IMR-90 (cell line): ENCODE measurements around the gene SMYD5. TPM values are rescaled to one million over a fixed set of nuclear protein-coding genes. Genes with fewer than 3 reads are reported as not detected.

ENCODE experiments used
- ATAC-seq: fragments of 200-7000 bp; cut with Tn5 transposase; 2 replicates; pipeline ENCODE4 v1.9.1; 2020; ENCODE audit warnings: low read depth, mild to moderate bottlenecking, moderate library complexity
- BruUV-seq: library from RNA; stranded (reverse); fragments of 400-500 nt; replicated peaks from 2 replicates; lab custom pipeline; 2021; lab: Mats Ljungman, UMichigan
- CTCF ChIA-PET: fragments of 300-600 bp; formaldehyde crosslinking; extraction: SDS; loops from one replicate; lab custom pipeline; 2021; ENCODE audit warnings: antibody characterized with exemption; lab: Yijun Ruan, JAX
- POLR2A ChIA-PET: fragments of 300-600 bp; sonication (Branson Sonifier 250); formaldehyde crosslinking; loops from one replicate; lab custom pipeline; 2022; ENCODE audit warnings: antibody characterized with exemption; ENCODE audit not compliant: unreplicated experiment; lab: Charles Lee
- DNase-seq: peaks from one replicate; pipeline ENCODE4 v3.0.0; 2013
- H2AFZ ChIP-seq: replicated peaks from 2 replicates; pipeline ENCODE3; 2013; ENCODE audit warnings: low read length, mild to moderate bottlenecking; ENCODE audit not compliant: poor library complexity
- H2AK5ac ChIP-seq: 2 replicates; pipeline ENCODE4 v1.6.1; 2013; ENCODE audit warnings: low read depth, low read length, inconsistent platforms
- H2AK9ac ChIP-seq: replicated peaks from 2 replicates; pipeline ENCODE3; 2013; ENCODE audit warnings: mild to moderate bottlenecking, low read depth, low read length, moderate library complexity; ENCODE audit not compliant: poor library complexity
- H2BK120ac ChIP-seq: 2 replicates; pipeline ENCODE4 v1.6.1; 2013; ENCODE audit warnings: low read depth, low read length, inconsistent platforms
- H2BK15ac ChIP-seq: 3 replicates; pipeline ENCODE4 v1.6.1; 2013; ENCODE audit warnings: low read depth, low read length, inconsistent platforms
- H2BK20ac ChIP-seq: 2 replicates; pipeline ENCODE4 v1.6.1; 2013; ENCODE audit warnings: low read depth, mild to moderate bottlenecking, inconsistent platforms, low read length, moderate library complexity
- H2BK5ac ChIP-seq: 2 replicates; pipeline ENCODE4 v1.6.1; 2013; ENCODE audit warnings: mild to moderate bottlenecking, low read depth, low read length, inconsistent platforms; ENCODE audit not compliant: poor library complexity, severe bottlenecking
- H3K14ac ChIP-seq: replicated peaks from 2 replicates; pipeline ENCODE4 v1.6.1; 2013; ENCODE audit warnings: low read depth, low read length, inconsistent platforms
- H3K18ac ChIP-seq: 2 replicates; pipeline ENCODE4 v1.6.1; 2013; ENCODE audit warnings: low read depth, low read length, control low read depth
- H3K23ac ChIP-seq: 2 replicates; pipeline ENCODE4 v1.6.1; 2013; ENCODE audit warnings: low read depth, low read length, inconsistent platforms
- H3K27ac ChIP-seq: 2 replicates; pipeline ENCODE4 v1.5.1; 2013; ENCODE audit warnings: mild to moderate bottlenecking, control low read depth, low read length; ENCODE audit not compliant: insufficient read depth
- H3K27me3 ChIP-seq: 2 replicates; pipeline ENCODE4 v1.6.1; 2013; ENCODE audit warnings: low read length; ENCODE audit not compliant: control insufficient read depth, insufficient read depth
- H3K36me3 ChIP-seq: 2 replicates; pipeline ENCODE4 v1.6.1; 2013; ENCODE audit warnings: low read length, mixed read lengths; ENCODE audit not compliant: control insufficient read depth, insufficient read depth
- H3K4ac ChIP-seq: 2 replicates; pipeline ENCODE4 v1.6.1; 2013; ENCODE audit warnings: low read depth, low read length, inconsistent platforms
- H3K4me1 ChIP-seq: 2 replicates; pipeline ENCODE4 v1.6.1; 2013; ENCODE audit warnings: low read length, mixed read lengths; ENCODE audit not compliant: control insufficient read depth, insufficient read depth
- H3K4me2 ChIP-seq: 2 replicates; pipeline ENCODE4 v1.6.1; 2013; ENCODE audit warnings: low read depth, mild to moderate bottlenecking, control low read depth, low read length, moderate library complexity
- H3K4me3 ChIP-seq: 2 replicates; pipeline ENCODE4 v1.5.1; 2013; ENCODE audit warnings: low read depth, mild to moderate bottlenecking, control low read depth, low read length, moderate library complexity; ENCODE audit not compliant: insufficient read depth
- H3K56ac ChIP-seq: 2 replicates; pipeline ENCODE4 v1.6.1; 2013; ENCODE audit warnings: low read length, inconsistent platforms; ENCODE audit not compliant: insufficient read depth; ENCODE audit errors: extremely low read depth
- H3K79me1 ChIP-seq, 2 experiments: 2 replicates each; pipeline ENCODE4 v1.6.1; 2013; ENCODE audit warnings: low read length in 2 of 2, inconsistent platforms in 1 of 2, low read depth in 1 of 2
- H3K9ac ChIP-seq: 2 replicates; pipeline ENCODE4 v1.6.1; 2013; ENCODE audit warnings: low read depth, low read length, control low read depth
- H3K9me1 ChIP-seq: 2 replicates; pipeline ENCODE4 v1.6.1; 2013; ENCODE audit warnings: low read length, inconsistent platforms; ENCODE audit not compliant: insufficient read depth
- H3K9me3 ChIP-seq: 2 replicates; pipeline ENCODE4 v1.6.1; 2013; ENCODE audit warnings: low read length; ENCODE audit not compliant: control insufficient read depth, insufficient read depth
- H4K20me1 ChIP-seq: 2 replicates; pipeline ENCODE4 v1.6.1; 2013; ENCODE audit warnings: low read length, inconsistent platforms; ENCODE audit not compliant: insufficient read depth
- H4K5ac ChIP-seq: 2 replicates; pipeline ENCODE4 v1.6.1; 2013; ENCODE audit warnings: mild to moderate bottlenecking, low read depth, low read length, control low read depth
- H4K8ac ChIP-seq, 2 experiments: 2 replicates each; pipeline ENCODE4 v1.6.1; 2013; ENCODE audit warnings: low read depth in 2 of 2, low read length in 2 of 2, control low read depth in 1 of 2, inconsistent platforms in 1 of 2
- H4K91ac ChIP-seq: 2 replicates; pipeline ENCODE4 v1.6.1; 2013; ENCODE audit warnings: low read depth, low read length, inconsistent platforms; ENCODE audit not compliant: insufficient read depth
- BHLHE40 ChIP-seq: fragments of 150-350 bp; IDR thresholded peaks from 2 replicates; pipeline ENCODE4 v1.6.1; 2016; ENCODE audit warnings: mild to moderate bottlenecking, low read depth, low read length
- CTCF ChIP-seq: conservative IDR thresholded peaks from 2 replicates; pipeline ENCODE4 v1.5.1; 2012; ENCODE audit warnings: mild to moderate bottlenecking, low read depth, low read length, improper control_type of control experiment
- FOS ChIP-seq: fragments of 150-350 bp; IDR thresholded peaks from 2 replicates; pipeline ENCODE4 v1.6.1; 2016; ENCODE audit warnings: low read depth, low read length
- MAFK ChIP-seq: IDR thresholded peaks from 2 replicates; pipeline ENCODE4 v1.6.1; 2012; ENCODE audit warnings: low read depth, low read length, improper control_type of control experiment
- MAZ ChIP-seq: IDR thresholded peaks from 2 replicates; pipeline ENCODE4 v1.6.1; 2012; ENCODE audit warnings: low read depth, mild to moderate bottlenecking, low read length, improper control_type of control experiment, moderate library complexity, borderline replicate concordance
- NFE2L2 ChIP-seq: fragments of 150-350 bp; IDR thresholded peaks from 2 replicates; pipeline ENCODE4 v1.6.1; 2016; ENCODE audit warnings: low read depth, mild to moderate bottlenecking, low read length
- RAD21 ChIP-seq: IDR thresholded peaks from 2 replicates; pipeline ENCODE4 v1.6.1; 2012; ENCODE audit warnings: low read length, improper control_type of control experiment
- RFX5 ChIP-seq: IDR thresholded peaks from 2 replicates; pipeline ENCODE4 v1.8.0; 2012; ENCODE audit warnings: low read depth, mild to moderate bottlenecking, low read length, moderate library complexity
- SMC3 ChIP-seq: fragments of 150-350 bp; IDR thresholded peaks from 2 replicates; pipeline ENCODE4 v1.6.1; 2016; ENCODE audit warnings: low read depth, mild to moderate bottlenecking, antibody characterized with exemption, low read length, moderate library complexity
- USF2 ChIP-seq: fragments of 150-350 bp; IDR thresholded peaks from 2 replicates; pipeline ENCODE4 v1.6.1; 2017; ENCODE audit warnings: mild to moderate bottlenecking, antibody characterized with exemption, low read length, low read depth
- WGBS, 2 experiments: methylation state at CpG; one replicate each; pipeline versions ENCODE4 v1.1.5 to v1.1.7; 2013; ENCODE audit warnings: missing lambda C conversion rate in 2 of 2; ENCODE audit not compliant: insufficient read length in 1 of 2; ENCODE audit errors: extremely low coverage in 2 of 2; 5-methylcytosine and 5-hydroxymethylcytosine counted together
- dilution Hi-C: fragments of 300-500 bp; cut with HindIII; formaldehyde crosslinking; loops from one replicate; pipeline ENCODE4 v1.14.3; 2018; ENCODE audit warnings: low sequenced_read_pairs; ENCODE audit not compliant: unreplicated experiment
- in situ Hi-C: fragments of 300-500 bp; cut with MboI; formaldehyde crosslinking; loops from 3 replicates; pipeline ENCODE4 v1.14.3; 2019; ENCODE audit warnings: low sequenced_read_pairs, inconsistent platforms, mixed read lengths
- intact Hi-C: fragments of 100-400 bp; cut with micrococcal nuclease; formaldehyde crosslinking; loops from 2 replicates; pipeline ENCODE4 v1.10.0; 2022
- polyA plus RNA-seq, 3 experiments: library from polyadenylated mRNA; depleted of rRNA; stranded (reverse); fragments of >200 nt; gene quantifications; 2 replicates each; pipeline ENCODE4 v1.2.3, GENCODE V29; 2012; ENCODE audit warnings: low replicate concordance in 1 of 3
- total RNA-seq: library from RNA; depleted of rRNA; stranded (reverse); fragments of >200 nt; gene quantifications from 2 replicates; pipeline ENCODE4 v1.2.3, GENCODE V29; 2012

The SMYD5 gene
- total and polyA plus RNA-seq, 2 of the 4 experiments (the other 2 are of a cell fraction): 17.8 to 19.7 TPM

DNA sequence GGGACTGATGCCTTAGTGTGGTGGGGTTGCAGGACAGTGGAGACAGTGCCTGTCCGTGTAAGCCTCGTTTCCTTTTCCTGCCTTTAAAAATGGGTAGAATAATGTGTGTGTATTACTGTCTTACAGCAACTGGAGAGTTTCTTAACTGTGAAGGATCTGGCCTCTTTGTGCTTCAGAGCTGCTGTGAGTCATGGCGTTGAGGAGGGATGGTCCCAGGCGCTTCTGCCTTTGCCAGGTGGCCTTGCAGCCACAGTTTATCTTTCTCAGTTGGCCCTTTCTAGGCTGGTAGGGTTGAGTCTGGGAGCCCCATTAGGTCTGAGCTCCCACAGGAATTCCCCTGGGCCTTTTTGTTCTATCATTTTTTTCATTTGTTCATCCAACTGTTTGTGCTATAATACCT, 9.8 kb downstream of the SMYD5 start:
- H3K27ac ChIP-seq: no peak overlapping the region
- no peak overlapping the region for H2BK20ac ChIP-seq
- H3K27me3 ChIP-seq: no peaks in the 10 kb centered on the region
- no peak overlapping the region for H2BK15ac ChIP-seq
- no TSS peak for BruUV-seq
- WGBS, 2 experiments: no CpG with 5 or more reads among the region's 4 CpGs
- H3K23ac ChIP-seq: no peak overlapping the region
- no peak for TF ChIP-seq BHLHE40
- no peak for TF ChIP-seq FOS
- no peak for TF ChIP-seq USF2
- no peak for TF ChIP-seq CTCF
- TF ChIP-seq MAZ: no peak
- TF ChIP-seq RAD21: no peak
- no peak for TF ChIP-seq MAFK
- TF ChIP-seq NFE2L2: no peak
- TF ChIP-seq SMC3: no peak
- TF ChIP-seq RFX5: no peak
- H4K91ac ChIP-seq: no peak overlapping the region
- H3K4me2 ChIP-seq: no peak overlapping the region
- H2AK9ac ChIP-seq: no peak overlapping the region
- intact Hi-C loops: no loop called here
- no peak overlapping the region for H3K14ac ChIP-seq
- no peaks in the 10 kb centered on the region for H3K4me1 ChIP-seq
- no peak overlapping the region for H3K18ac ChIP-seq
- dilution Hi-C loops: no loop called here
- ChIA-PET CTCF (no interaction called here), POLR2A (no interaction called here)
- no peaks in the 10 kb centered on the region for H4K20me1 ChIP-seq
- H2BK5ac ChIP-seq: no peak overlapping the region
- peaks cover 37% of the 10 kb centered on the region for H3K36me3 ChIP-seq
- no peak for DNase-seq
- no peak overlapping the region for H3K4ac ChIP-seq
- no peak overlapping the region for H2AK5ac ChIP-seq
- H2AFZ ChIP-seq: no peak overlapping the region
- H3K79me1 ChIP-seq: peaks cover 4 to 12% of the 10 kb centered on the region in 2 experiments; a peak in 3 of 4 replicates
- no peak overlapping the region for H4K8ac ChIP-seq
- no peak overlapping the region for H3K9ac ChIP-seq
- H3K4me3 ChIP-seq: no peak overlapping the region
- H3K9me1 ChIP-seq: peaks cover 12% of the 10 kb centered on the region
- no peaks in the 10 kb centered on the region for H3K9me3 ChIP-seq
- in situ Hi-C loops: no loop called here
- H4K5ac ChIP-seq: no peak overlapping the region
- H2BK120ac ChIP-seq: no peak overlapping the region
- H3K56ac ChIP-seq: no peak overlapping the region
- no peak for ATAC-seq
